ENCODE data around the gene YPEL4. TPM values are rescaled to one million over a fixed set of nuclear protein-coding genes. Genes with fewer than 3 reads are reported as not detected.
A peak's percentile ranks its signal among the peaks of the same experiment; 100 is the strongest.

Gene YPEL4
- total RNA-seq, 2 experiments from 2014 or later = 5.6 to 7.3 TPM

DNA sequence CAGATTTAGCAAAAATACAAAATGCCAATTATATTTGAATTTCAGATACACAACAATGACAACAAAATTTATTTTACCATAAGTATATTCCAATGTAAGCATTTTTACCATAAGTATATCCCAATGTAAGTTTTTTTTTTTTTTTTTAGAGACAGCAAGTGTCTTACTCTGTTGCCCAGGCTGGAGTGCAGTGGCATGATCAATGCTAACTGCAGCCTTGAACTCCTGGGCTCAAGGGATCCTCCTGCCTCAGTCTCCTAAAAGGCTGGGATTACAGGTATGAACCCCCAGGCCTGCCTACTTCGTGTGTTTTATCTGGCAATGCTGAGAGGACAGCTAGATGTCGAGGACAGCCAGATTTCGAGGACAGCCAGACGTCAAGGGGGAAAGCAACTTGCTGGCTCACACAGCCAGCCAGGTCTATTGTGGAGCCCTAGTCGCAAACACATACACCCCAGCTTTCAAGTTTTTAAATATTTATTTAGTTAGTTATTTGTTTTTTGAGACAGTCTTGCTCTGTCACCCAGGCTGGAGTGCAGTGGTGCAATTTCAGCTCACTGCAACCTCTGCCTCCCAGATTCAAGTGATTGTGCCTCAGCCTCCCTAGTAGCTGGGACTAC, 53.3 kb downstream of the YPEL4 start:
- no peaks in the 10 kb centered on the region for H3K4me1 Mint-ChIP-seq (ENCODE audit: low read depth)
- H3K36me3 ChIP-seq (ENCODE audit: insufficient read depth, low read length) = no peaks in the 10 kb centered on the region
- no peak overlapping the region for H3K27ac ChIP-seq (ENCODE audit: low read depth in 1 of 2, low read length in 2 of 2)
- DNase-seq (no peak), ATAC-seq (ENCODE audit: poor library complexity) (no peak)
- H3K36me3 Mint-ChIP-seq (ENCODE audit: low read depth) = no peaks in the 10 kb centered on the region
- no peak overlapping the region for H3K4me3 ChIP-seq (ENCODE audit: low read length)
- no peak overlapping the region for H3K27ac Mint-ChIP-seq
- H3K27me3 ChIP-seq (ENCODE audit: control insufficient read depth in 1 of 2, insufficient read depth in 2 of 2, low read length in 2 of 2) = peaks cover 15 to 16% of the 10 kb centered on the region in 2 experiments
- ChIA-PET POLR2A (interaction anchor here (0.6 kb wide), 1 partner anchor 1523 kb away, joined by 4 read pairs; no protein-coding TSS in a partner anchor), CTCF (interaction anchor here (0.7 kb wide), 1 partner anchor 178 kb away, joined by 3 read pairs; no protein-coding TSS in a partner anchor)
- no peaks in the 10 kb centered on the region for H3K9me3 ChIP-seq (ENCODE audit: control insufficient read depth in 1 of 2, insufficient read depth in 1 of 2, low read length in 2 of 2)
- H3K27me3 Mint-ChIP-seq = peaks cover 56% of the 10 kb centered on the region
- H3K4me1 ChIP-seq (ENCODE audit: insufficient read depth, low read length) = no peaks in the 10 kb centered on the region
- H3K4me3 Mint-ChIP-seq = no peak overlapping the region
- no peaks in the 10 kb centered on the region for H3K9me3 Mint-ChIP-seq
- intact Hi-C loops (cut with DNase I, micrococcal nuclease) = no loop called here
- TF ChIP-seq, protein P1, sequence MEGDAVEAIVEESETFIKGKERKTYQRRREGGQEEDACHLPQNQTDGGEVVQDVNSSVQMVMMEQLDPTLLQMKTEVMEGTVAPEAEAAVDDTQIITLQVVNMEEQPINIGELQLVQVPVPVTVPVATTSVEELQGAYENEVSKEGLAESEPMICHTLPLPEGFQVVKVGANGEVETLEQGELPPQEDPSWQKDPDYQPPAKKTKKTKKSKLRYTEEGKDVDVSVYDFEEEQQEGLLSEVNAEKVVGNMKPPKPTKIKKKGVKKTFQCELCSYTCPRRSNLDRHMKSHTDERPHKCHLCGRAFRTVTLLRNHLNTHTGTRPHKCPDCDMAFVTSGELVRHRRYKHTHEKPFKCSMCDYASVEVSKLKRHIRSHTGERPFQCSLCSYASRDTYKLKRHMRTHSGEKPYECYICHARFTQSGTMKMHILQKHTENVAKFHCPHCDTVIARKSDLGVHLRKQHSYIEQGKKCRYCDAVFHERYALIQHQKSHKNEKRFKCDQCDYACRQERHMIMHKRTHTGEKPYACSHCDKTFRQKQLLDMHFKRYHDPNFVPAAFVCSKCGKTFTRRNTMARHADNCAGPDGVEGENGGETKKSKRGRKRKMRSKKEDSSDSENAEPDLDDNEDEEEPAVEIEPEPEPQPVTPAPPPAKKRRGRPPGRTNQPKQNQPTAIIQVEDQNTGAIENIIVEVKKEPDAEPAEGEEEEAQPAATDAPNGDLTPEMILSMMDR (IDR thresholded peaks at IDR 0.05) = no peak

Small RNAs within 50 kb of the gene (microRNA-seq; reads per million reads assigned to microRNA genes)
- 165 reads per million, percentile 70 among the genes with 10 or more reads in this experiment for gene MIR130A (ENCODE audit: borderline microRNAs expressed, borderline replicate concordance)

Other genes starting within 250 kb of the YPEL4 start
- 1 to 10 TPM; 6.9 to 7.3 TPM for gene SLC43A3, start 222.8 kb downstream of the YPEL4 start, total RNA-seq
- under 1 TPM; 0.17 to 0.19 TPM for gene RTN4RL2, start 189.4 kb downstream of the YPEL4 start, total RNA-seq
- gene SLC43A1, start 134.2 kb downstream of the YPEL4 start, total RNA-seq = 1 to 10 TPM; 3.1 to 4.2 TPM
- gene TIMM10, start 119.2 kb downstream of the YPEL4 start, total RNA-seq = 10 to 100 TPM; 28.0 TPM
- gene SMTNL1, start 112.3 kb downstream of the YPEL4 start, total RNA-seq = not detected
- 10 to 100 TPM; 35.0 to 36.2 TPM for gene UBE2L6, start 82.2 kb downstream of the YPEL4 start, total RNA-seq
- gene SERPING1, start 52.2 kb downstream of the YPEL4 start, total RNA-seq = under 1 TPM in 1 of 2 experiments, not detected in 1; 0.53 TPM
- gene CLP1, start 7.8 kb upstream of the YPEL4 start, total RNA-seq = 10 to 100 TPM; 21.8 to 24.2 TPM
- gene ZDHHC5, start 18.2 kb upstream of the YPEL4 start, total RNA-seq = 10 to 100 TPM; 59.7 to 61.1 TPM
- 10 to 100 TPM; 13.7 to 14.9 TPM for gene MED19, start 62.3 kb upstream of the YPEL4 start, total RNA-seq
- gene TMX2, start 62.7 kb upstream of the YPEL4 start, total RNA-seq = 10 to 100 TPM; 30.0 to 30.5 TPM
- 10 to 100 TPM; 48.0 to 48.5 TPM for gene SELENOH, start 91.6 kb upstream of the YPEL4 start, total RNA-seq
- not detected for gene BTBD18, start 101.9 kb upstream of the YPEL4 start, total RNA-seq
- 10 to 100 TPM; 12.4 to 12.5 TPM for gene CTNND1, start 111.9 kb upstream of the YPEL4 start, total RNA-seq

Measured in CD4-positive, alpha-beta T cell (primary cell).